T-helper 2 cell treated with Interferon-gamma antibody and Interleukin-4, amounts not matched to agents 5 μg/mL and 100 μg/mL, for 36 hours (primary cell): ENCODE measurements around the gene FTSJ3.

Experiments used
- DNase-seq: peaks from one replicate; pipeline ENCODE4 v3.0.0; 2021; ENCODE audit warnings: low spot score
- H3K27ac Mint-ChIP-seq: one replicate; pipeline ENCODE4 v1.8.0; 2021; ENCODE audit warnings: mild to moderate bottlenecking, mixed read lengths
- H3K27me3 Mint-ChIP-seq: one replicate; pipeline ENCODE4 v1.8.0; 2021; ENCODE audit warnings: low read depth, mixed read lengths
- H3K36me3 Mint-ChIP-seq: one replicate; pipeline ENCODE4 v1.8.0; 2021; ENCODE audit warnings: low read depth, mixed read lengths
- H3K4me1 Mint-ChIP-seq: one replicate; pipeline ENCODE4 v1.8.0; 2021; ENCODE audit warnings: low read depth, mixed read lengths
- H3K4me3 Mint-ChIP-seq: one replicate; pipeline ENCODE4 v1.8.0; 2022; ENCODE audit warnings: mild to moderate bottlenecking, moderate library complexity, mixed read lengths
- H3K9me3 Mint-ChIP-seq: one replicate; pipeline ENCODE4 v1.8.0; 2021; ENCODE audit warnings: mixed read lengths

Gene FTSJ3

DNA sequence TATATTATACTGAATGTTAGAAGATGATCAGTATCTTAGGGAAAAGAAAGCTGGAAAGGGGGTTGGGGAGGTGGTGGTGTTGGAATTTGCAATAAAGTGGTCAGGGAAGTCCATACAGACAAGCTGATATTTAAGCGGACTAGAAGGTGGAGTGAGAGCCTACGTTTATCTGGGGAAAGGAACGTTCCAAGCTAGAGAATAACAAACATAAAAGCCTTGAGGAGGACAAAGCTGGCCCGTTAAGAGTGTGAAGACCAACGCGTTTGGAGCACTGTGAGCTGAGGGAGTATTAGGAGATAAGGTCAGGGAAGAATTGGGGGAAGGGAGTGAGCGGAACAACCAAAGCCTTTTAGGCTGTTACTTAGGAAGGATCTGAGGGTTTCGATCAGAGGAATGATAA lies 52.0 kb downstream of the FTSJ3 start:
- no peak for DNase-seq
- Mint-ChIP-seq H3K27ac (peak overlapping the region; percentile 97), H3K4me3 (peak overlapping the region; percentile 96), H3K27me3 (no peaks in the 10 kb centered on the region), H3K4me1 (peaks cover 41% of the 10 kb centered on the region), H3K36me3 (peaks cover 47% of the 10 kb centered on the region), H3K9me3 (no peaks in the 10 kb centered on the region)

DNA sequence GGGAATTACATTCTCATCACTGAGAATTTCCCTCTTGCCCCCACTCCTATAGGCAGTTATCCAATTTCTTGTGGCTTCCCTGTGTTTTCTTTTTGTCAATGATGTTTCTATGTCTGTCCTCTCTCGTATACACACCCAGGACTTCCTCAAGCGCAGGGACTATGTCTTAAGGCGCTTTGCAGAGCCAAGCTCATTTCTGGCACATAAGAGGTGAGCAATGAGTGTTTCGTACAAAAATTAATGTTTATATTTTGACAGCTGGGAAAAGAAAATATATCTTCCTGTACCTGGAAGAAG lies 52.5 kb downstream of the FTSJ3 start:
- H3K4me1 Mint-ChIP-seq, result peaks cover 41% of the 10 kb centered on the region
- H3K9me3 Mint-ChIP-seq, result no peaks in the 10 kb centered on the region
- H3K4me3 Mint-ChIP-seq, result peak overlapping the region; percentile 96
- DNase-seq, result no peak
- peak overlapping the region; percentile 97 for H3K27ac Mint-ChIP-seq
- H3K27me3 Mint-ChIP-seq, result no peaks in the 10 kb centered on the region
- H3K36me3 Mint-ChIP-seq, result peaks cover 47% of the 10 kb centered on the region

GRCh38 chr17:63774141-63774968 lies 53.1 kb downstream of the FTSJ3 start, which contains the start of gene DDX42:
DDX42 (plus strand) TSS chr17:63774170; CDS start chr17:63787050, 12,880 bp downstream.
- DNase-seq, result no peak
- Mint-ChIP-seq H3K27me3 (no peaks in the 10 kb centered on the region), H3K4me1 (peaks cover 36% of the 10 kb centered on the region), H3K9me3 (no peaks in the 10 kb centered on the region), H3K4me3 (peak within 1 kb of the TSS; percentile 96), H3K27ac (peak within 1 kb of the TSS; percentile 97), H3K36me3 (peaks cover 42% of the 10 kb centered on the region)

DNA sequence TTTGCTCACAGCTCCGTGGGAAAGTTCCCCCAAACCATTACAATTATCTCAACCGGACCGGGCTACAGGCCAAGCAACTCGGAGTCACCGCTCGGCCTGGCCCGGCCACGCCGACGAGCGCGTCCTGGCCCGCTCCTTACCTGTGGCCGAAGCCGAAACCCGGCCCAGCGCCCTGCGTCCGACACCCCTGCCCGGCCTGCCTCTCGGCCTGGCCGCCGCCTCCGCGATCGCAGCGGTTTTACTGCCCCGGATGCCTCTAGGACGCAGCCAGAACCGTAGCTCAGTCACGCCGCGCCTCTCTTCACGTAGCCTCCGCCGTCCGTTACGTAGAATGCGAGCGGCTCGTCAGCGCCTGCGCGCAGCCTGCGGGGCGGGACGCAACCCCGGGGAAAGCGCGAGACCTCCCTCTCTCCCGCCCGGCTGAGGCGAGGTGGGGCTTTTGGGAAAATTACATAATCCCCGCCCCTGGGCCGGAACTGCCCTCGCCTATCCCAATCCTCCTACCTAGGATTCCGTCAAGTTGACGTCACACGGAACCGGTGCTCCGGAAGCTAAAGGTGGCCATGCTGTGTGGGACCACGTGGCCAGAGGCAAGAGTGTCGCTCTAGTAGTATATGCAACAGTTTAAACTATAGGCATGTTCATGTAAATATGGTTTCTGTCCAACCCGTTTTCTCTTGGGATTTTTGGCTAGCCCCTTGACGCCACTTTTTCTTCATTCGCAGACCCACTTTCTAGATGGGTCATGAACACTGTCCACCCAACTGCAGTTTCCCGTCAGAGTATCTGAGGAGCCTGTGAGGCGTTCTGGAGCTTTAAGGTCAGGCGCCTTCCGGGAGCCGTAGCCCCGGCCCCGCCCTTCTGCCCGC lies 54.0 kb downstream of the FTSJ3 start, which contains the start of gene CCDC47:
Gene CCDC47 (minus strand): TSS at position 326 of the 869 bp plus-strand sequence. CDS start 7,422 bp downstream, outside the sequence.
- Mint-ChIP-seq H3K4me3 (peak within 1 kb of the TSS; percentile 96), H3K36me3 (peaks cover 43% of the 10 kb centered on the region), H3K4me1 (peaks cover 38% of the 10 kb centered on the region), H3K27me3 (no peaks in the 10 kb centered on the region), H3K27ac (peak within 1 kb of the TSS; percentile 97), H3K9me3 (no peaks in the 10 kb centered on the region)
- peak; percentile 99 for DNase-seq

- Mint-ChIP-seq H3K27ac (peak overlapping the region; percentile 97), H3K9me3 (no peaks in the 10 kb centered on the region), H3K4me1 (peaks cover 38% of the 10 kb centered on the region), H3K27me3 (no peaks in the 10 kb centered on the region), H3K4me3 (peak overlapping the region; percentile 96), H3K36me3 (peaks cover 39% of the 10 kb centered on the region)
- no peak for DNase-seq
These were observed 54.6 kb downstream of the FTSJ3 start for GRCh38 chr17:63772801-63773271.
